Measurements from ENCODE around the gene PSMB8.

Gene PSMB8

GRCh38 chr6:32792901-32793435 is 50.9 kb downstream of the PSMB8 start:
- no peak for DNase-seq

Measured in T-helper 9 cell (primary cell).